GM12892 (cell line): ENCODE measurements around the gene SHISA8.

Source experiments
- POLR2A ChIP-seq: IDR thresholded peaks from 2 replicates; pipeline ENCODE4 v1.6.1; 2011; ENCODE audit warnings: low read depth, low read length, control low read depth
- POLR2AphosphoS5 ChIP-seq: IDR thresholded peaks from 2 replicates; pipeline ENCODE4 v1.6.1; 2011; ENCODE audit warnings: low read depth, low read length, control low read depth
- TAF1 ChIP-seq: IDR thresholded peaks from 2 replicates; pipeline ENCODE4 v1.6.1; 2011; ENCODE audit warnings: low read depth, mild to moderate bottlenecking, control low read depth, low read length, borderline replicate concordance

- TF ChIP-seq POLR2AphosphoS5 (no peak), POLR2A (no peak), TAF1 (no peak)
Measured at GRCh38 chr22:41880653-41881052, 34.2 kb downstream of the SHISA8 start.
